HEK293 (cell line): ENCODE data around the gene CLPX.

Experiments
- CTCF ChIA-PET: fragments of 350-600 bp; formaldehyde crosslinking; extraction: SDS; loops from one replicate; lab custom pipeline; 2021; ENCODE audit warnings: antibody characterized with exemption; lab: Yijun Ruan, JAX
- POLR2A ChIA-PET: fragments of 300-600 bp; formaldehyde crosslinking; extraction: SDS; loops from one replicate; lab custom pipeline; 2020; ENCODE audit warnings: antibody characterized with exemption, inconsistent platforms; lab: Yijun Ruan, JAX
- H3K27ac ChIP-seq: fragments of 200-500 bp; sonication (Bioruptor generic); 2 replicates; pipeline ENCODE4 v1.5.1; 2014; ENCODE audit warnings: low read depth, low read length, control low read depth, inconsistent platforms; ENCODE audit errors: extremely low read depth
- H3K36me3 ChIP-seq, 2 experiments: fragments of 200-500 bp in 1 of 2; sonication (Bioruptor generic) in 1 of 2; 1 replicate in 1 of 2; 2 replicates in 1 of 2; pipeline ENCODE4 v1.5.1; 2014 to 2017; ENCODE audit warnings: inconsistent platforms in 2 of 2, low read length in 2 of 2; ENCODE audit not compliant: control insufficient read depth in 2 of 2, insufficient read depth in 1 of 2
- H3K4me1 ChIP-seq: fragments of 200-500 bp; sonication (Bioruptor generic); 2 replicates; pipeline ENCODE4 v1.5.1; 2014; ENCODE audit warnings: mild to moderate bottlenecking, low read length, inconsistent platforms; ENCODE audit not compliant: control insufficient read depth, insufficient read depth
- H3K4me3 ChIP-seq: 2 replicates; pipeline ENCODE4 v1.5.1; 2011; ENCODE audit warnings: low read depth, mild to moderate bottlenecking, control low read depth, low read length, moderate library complexity
- H3K9me3 ChIP-seq: fragments of 200-500 bp; sonication (Bioruptor generic); 2 replicates; pipeline ENCODE4 v1.5.1; 2014; ENCODE audit warnings: low read depth, low read length, inconsistent platforms; ENCODE audit not compliant: control insufficient read depth, insufficient read depth
- BCL11B ChIP-seq: fragments of 450-650 bp; formaldehyde crosslinking; IDR thresholded peaks from 2 replicates; pipeline ENCODE4 v1.5.1; 2016; ENCODE audit warnings: low read depth, missing biosample characterization, missing genetic modification characterization
- GLI4 ChIP-seq: fragments of 450-650 bp; formaldehyde crosslinking; IDR thresholded peaks from 2 replicates; pipeline ENCODE4 v1.5.1; 2016; ENCODE audit warnings: missing biosample characterization, missing genetic modification characterization
- HOXD13 ChIP-seq: sonication (generic); formaldehyde crosslinking; IDR thresholded peaks from 2 replicates; pipeline ENCODE4 v1.8.0; 2022; ENCODE audit warnings: missing genetic modification reagents, borderline replicate concordance
- IKZF3 ChIP-seq: fragments of 450-650 bp; IDR thresholded peaks from 2 replicates; pipeline ENCODE4 v1.5.0; 2018; ENCODE audit warnings: missing biosample characterization, mild to moderate bottlenecking, missing genetic modification characterization, moderate library complexity
- MZF1 ChIP-seq: fragments of 450-650 bp; formaldehyde crosslinking; IDR thresholded peaks from 2 replicates; pipeline ENCODE4 v1.5.1; 2017; ENCODE audit warnings: missing biosample characterization, missing genetic modification characterization, borderline replicate concordance
- REPIN1 ChIP-seq: fragments of 450-650 bp; formaldehyde crosslinking; IDR thresholded peaks from 2 replicates; pipeline ENCODE4 v1.5.1; 2017; ENCODE audit warnings: missing biosample characterization, missing genetic modification characterization, low read depth
- SCRT2 ChIP-seq: fragments of 450-650 bp; formaldehyde crosslinking; IDR thresholded peaks from 2 replicates; pipeline ENCODE4 v1.5.1; 2016; ENCODE audit warnings: missing biosample characterization, missing genetic modification characterization
- SP2 ChIP-seq: fragments of 450-650 bp; formaldehyde crosslinking; IDR thresholded peaks from 2 replicates; pipeline ENCODE4 v1.5.1; 2016; ENCODE audit warnings: missing biosample characterization, missing genetic modification characterization
- YY2 ChIP-seq: fragments of 450-650 bp; formaldehyde crosslinking; IDR thresholded peaks from 2 replicates; pipeline ENCODE4 v1.5.1; 2016; ENCODE audit warnings: missing biosample characterization, missing genetic modification characterization
- ZNF121 ChIP-seq: fragments of 450-650 bp; formaldehyde crosslinking; IDR thresholded peaks from 2 replicates; pipeline ENCODE4 v1.5.1; 2016; ENCODE audit warnings: missing biosample characterization, missing genetic modification characterization
- ZNF18 ChIP-seq: fragments of 450-650 bp; formaldehyde crosslinking; IDR thresholded peaks from 2 replicates; pipeline ENCODE4 v1.5.1; 2016; ENCODE audit warnings: missing biosample characterization, missing genetic modification characterization
- ZNF248 ChIP-seq: fragments of 450-650 bp; formaldehyde crosslinking; IDR thresholded peaks from 2 replicates; pipeline ENCODE4 v1.5.1; 2017; ENCODE audit warnings: missing biosample characterization, missing genetic modification characterization
- ZNF335 ChIP-seq: fragments of 450-650 bp; formaldehyde crosslinking; conservative IDR thresholded peaks from 2 replicates; pipeline ENCODE4 v1.5.1; 2016; ENCODE audit warnings: missing biosample characterization, missing genetic modification characterization
- ZNF510 ChIP-seq: fragments of 450-650 bp; formaldehyde crosslinking; IDR thresholded peaks from 2 replicates; pipeline ENCODE4 v1.5.1; 2018; ENCODE audit warnings: mild to moderate bottlenecking, missing genetic modification characterization, missing biosample characterization; ENCODE audit not compliant: insufficient replicate concordance
- ZNF518A ChIP-seq: fragments of 450-650 bp; formaldehyde crosslinking; conservative IDR thresholded peaks from 2 replicates; pipeline ENCODE4 v1.5.1; 2016; ENCODE audit warnings: low read depth, missing biosample characterization, missing genetic modification characterization
- ZNF621 ChIP-seq: fragments of 450-650 bp; formaldehyde crosslinking; IDR thresholded peaks from 2 replicates; pipeline ENCODE4 v1.5.1; 2017; ENCODE audit warnings: missing biosample characterization, missing genetic modification characterization
- ZNF629 ChIP-seq: fragments of 450-650 bp; formaldehyde crosslinking; IDR thresholded peaks from 2 replicates; pipeline ENCODE4 v1.5.1; 2017; ENCODE audit warnings: missing biosample characterization, missing genetic modification characterization
- ZNF670 ChIP-seq: fragments of 450-650 bp; formaldehyde crosslinking; IDR thresholded peaks from 2 replicates; pipeline ENCODE4 v1.5.1; 2016; ENCODE audit warnings: missing biosample characterization, missing genetic modification characterization, low read depth
- TF ChIP-seq, protein P1 (sequence below): fragments of 450-650 bp; formaldehyde crosslinking; IDR thresholded peaks from 2 replicates; pipeline ENCODE4 v1.5.1; 2016; ENCODE audit warnings: missing biosample characterization, missing genetic modification characterization
- TF ChIP-seq, protein P2 (sequence below): fragments of 450-650 bp; formaldehyde crosslinking; IDR thresholded peaks from 2 replicates; pipeline ENCODE4 v1.5.1; 2016; ENCODE audit warnings: missing biosample characterization, missing genetic modification characterization
- TF ChIP-seq, protein P3 (sequence below): fragments of 450-650 bp; formaldehyde crosslinking; IDR thresholded peaks from 2 replicates; pipeline ENCODE4 v1.5.1; 2016; ENCODE audit warnings: missing biosample characterization, missing genetic modification characterization
- TF ChIP-seq, protein P4 (sequence below): fragments of 450-650 bp; formaldehyde crosslinking; IDR thresholded peaks from 2 replicates; pipeline ENCODE4 v1.5.1; 2016; ENCODE audit warnings: missing biosample characterization, missing genetic modification characterization

Gene CLPX

DNA sequence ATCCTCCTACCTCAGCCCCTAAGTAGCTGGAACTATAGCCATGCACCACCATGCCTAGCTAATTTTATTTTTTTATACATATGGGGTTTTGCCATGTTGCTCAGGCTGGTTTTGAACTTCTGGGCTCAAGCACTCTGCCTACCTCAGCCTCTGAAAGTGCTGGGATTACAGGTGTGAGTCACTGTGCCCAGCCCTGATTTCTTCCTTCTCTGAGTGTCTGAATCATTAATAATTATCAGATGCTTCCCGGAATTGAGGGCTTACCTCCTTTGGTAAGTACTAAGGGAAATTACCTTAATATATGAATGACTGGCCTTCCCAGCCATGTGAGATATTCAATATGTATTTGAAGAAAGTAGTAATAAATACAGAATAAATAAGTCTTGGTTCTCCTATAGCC lies 7.2 kb downstream of the CLPX start (continued):
- TF ChIP-seq ZNF510 (tag by site-specific recombination) (no peak), ZNF518A (tag by site-specific recombination) (no peak), IKZF3 (tag by site-specific recombination) (no peak), YY2 (no peak)
- TF ChIP-seq, protein P1, sequence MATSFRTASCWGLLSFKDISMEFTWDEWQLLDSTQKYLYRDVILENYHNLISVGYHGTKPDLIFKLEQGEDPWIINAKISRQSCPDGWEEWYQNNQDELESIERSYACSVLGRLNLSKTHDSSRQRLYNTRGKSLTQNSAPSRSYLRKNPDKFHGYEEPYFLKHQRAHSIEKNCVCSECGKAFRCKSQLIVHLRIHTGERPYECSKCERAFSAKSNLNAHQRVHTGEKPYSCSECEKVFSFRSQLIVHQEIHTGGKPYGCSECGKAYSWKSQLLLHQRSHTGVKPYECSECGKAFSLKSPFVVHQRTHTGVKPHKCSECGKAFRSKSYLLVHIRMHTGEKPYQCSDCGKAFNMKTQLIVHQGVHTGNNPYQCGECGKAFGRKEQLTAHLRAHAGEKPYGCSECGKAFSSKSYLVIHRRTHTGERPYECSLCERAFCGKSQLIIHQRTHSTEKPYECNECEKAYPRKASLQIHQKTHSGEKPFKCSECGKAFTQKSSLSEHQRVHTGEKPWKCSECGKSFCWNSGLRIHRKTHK: no peak
- TF ChIP-seq, protein P2, sequence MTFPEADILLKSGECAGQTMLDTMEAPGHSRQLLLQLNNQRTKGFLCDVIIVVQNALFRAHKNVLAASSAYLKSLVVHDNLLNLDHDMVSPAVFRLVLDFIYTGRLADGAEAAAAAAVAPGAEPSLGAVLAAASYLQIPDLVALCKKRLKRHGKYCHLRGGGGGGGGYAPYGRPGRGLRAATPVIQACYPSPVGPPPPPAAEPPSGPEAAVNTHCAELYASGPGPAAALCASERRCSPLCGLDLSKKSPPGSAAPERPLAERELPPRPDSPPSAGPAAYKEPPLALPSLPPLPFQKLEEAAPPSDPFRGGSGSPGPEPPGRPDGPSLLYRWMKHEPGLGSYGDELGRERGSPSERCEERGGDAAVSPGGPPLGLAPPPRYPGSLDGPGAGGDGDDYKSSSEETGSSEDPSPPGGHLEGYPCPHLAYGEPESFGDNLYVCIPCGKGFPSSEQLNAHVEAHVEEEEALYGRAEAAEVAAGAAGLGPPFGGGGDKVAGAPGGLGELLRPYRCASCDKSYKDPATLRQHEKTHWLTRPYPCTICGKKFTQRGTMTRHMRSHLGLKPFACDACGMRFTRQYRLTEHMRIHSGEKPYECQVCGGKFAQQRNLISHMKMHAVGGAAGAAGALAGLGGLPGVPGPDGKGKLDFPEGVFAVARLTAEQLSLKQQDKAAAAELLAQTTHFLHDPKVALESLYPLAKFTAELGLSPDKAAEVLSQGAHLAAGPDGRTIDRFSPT (tag by site-specific recombination): no peak
- TF ChIP-seq, protein P3, sequence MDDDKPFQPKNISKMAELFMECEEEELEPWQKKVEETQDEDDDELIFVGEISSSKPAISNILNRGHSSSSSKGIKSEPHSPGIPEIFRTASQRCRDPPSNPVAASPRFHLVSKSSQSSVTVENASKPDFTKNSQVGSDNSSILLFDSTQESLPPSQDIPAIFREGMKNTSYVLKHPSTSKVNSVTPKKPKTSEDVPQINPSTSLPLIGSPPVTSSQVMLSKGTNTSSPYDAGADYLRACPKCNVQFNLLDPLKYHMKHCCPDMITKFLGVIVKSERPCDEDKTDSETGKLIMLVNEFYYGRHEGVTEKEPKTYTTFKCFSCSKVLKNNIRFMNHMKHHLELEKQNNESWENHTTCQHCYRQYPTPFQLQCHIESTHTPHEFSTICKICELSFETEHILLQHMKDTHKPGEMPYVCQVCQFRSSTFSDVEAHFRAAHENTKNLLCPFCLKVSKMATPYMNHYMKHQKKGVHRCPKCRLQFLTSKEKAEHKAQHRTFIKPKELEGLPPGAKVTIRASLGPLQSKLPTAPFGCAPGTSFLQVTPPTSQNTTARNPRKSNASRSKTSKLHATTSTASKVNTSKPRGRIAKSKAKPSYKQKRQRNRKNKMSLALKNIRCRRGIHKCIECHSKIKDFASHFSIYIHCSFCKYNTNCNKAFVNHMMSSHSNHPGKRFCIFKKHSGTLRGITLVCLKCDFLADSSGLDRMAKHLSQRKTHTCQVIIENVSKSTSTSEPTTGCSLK (tag by site-specific recombination): no peak

DNA sequence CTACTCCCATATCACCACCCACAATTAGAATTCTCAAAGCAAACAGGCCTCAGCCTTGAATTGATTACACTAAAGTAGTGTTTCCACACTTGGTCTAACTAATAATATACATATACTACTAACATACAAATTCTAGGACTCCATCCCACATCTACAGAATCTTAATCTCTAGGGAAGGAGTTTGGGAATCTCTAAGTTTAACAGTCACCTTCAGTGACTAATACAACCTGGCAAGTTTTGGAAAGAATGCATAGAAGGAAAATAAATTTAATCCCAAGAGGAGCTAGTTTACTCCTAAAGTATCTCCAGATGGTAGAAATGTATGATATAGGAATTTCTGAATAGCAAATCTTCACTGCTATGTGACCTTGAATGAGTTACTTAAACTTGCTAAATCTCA lies 9.1 kb downstream of the CLPX start:
- Histone ChIP-seq H3K4me1 (no peaks in the 10 kb centered on the region), H3K9me3 (no peaks in the 10 kb centered on the region), H3K4me3 (no peak overlapping the region), H3K27ac (no peak overlapping the region), H3K36me3 (peaks cover 32 to 71% of the 10 kb centered on the region in 2 experiments)
- TF ChIP-seq, protein P4, sequence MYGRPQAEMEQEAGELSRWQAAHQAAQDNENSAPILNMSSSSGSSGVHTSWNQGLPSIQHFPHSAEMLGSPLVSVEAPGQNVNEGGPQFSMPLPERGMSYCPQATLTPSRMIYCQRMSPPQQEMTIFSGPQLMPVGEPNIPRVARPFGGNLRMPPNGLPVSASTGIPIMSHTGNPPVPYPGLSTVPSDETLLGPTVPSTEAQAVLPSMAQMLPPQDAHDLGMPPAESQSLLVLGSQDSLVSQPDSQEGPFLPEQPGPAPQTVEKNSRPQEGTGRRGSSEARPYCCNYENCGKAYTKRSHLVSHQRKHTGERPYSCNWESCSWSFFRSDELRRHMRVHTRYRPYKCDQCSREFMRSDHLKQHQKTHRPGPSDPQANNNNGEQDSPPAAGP (tag by site-specific recombination): no peak
- TF ChIP-seq ZNF18 (tag by site-specific recombination) (no peak), SP2 (tag by site-specific recombination) (no peak), YY2 (no peak), ZNF629 (tag by site-specific recombination) (no peak), ZNF121 (tag by site-specific recombination) (no peak), MZF1 (tag by site-specific recombination) (no peak), REPIN1 (tag by site-specific recombination) (no peak), GLI4 (tag by site-specific recombination) (no peak), SCRT2 (tag by site-specific recombination) (no peak), ZNF335 (tag by site-specific recombination) (no peak), ZNF670 (tag by site-specific recombination) (no peak), BCL11B (tag by site-specific recombination) (no peak), HOXD13 (CRISPR knock-in tag) (no peak), ZNF621 (no peak), ZNF248 (tag by site-specific recombination) (no peak)
- ChIA-PET CTCF (no interaction called here), POLR2A (no interaction called here)
